ENCODE results near the gene TBCK. TPM values are rescaled to one million over a fixed set of nuclear protein-coding genes. Genes with fewer than 3 reads are reported as not detected.
"Not testable (repeated sequence)": the region's sequence is repeated elsewhere in the genome, so short reads cannot be mapped to it uniquely, and the experiment has no call there.

The TBCK gene
- total and polyA plus RNA-seq, 4 donors: 4.9 to 25.5 (median 15.8) TPM

DNA sequence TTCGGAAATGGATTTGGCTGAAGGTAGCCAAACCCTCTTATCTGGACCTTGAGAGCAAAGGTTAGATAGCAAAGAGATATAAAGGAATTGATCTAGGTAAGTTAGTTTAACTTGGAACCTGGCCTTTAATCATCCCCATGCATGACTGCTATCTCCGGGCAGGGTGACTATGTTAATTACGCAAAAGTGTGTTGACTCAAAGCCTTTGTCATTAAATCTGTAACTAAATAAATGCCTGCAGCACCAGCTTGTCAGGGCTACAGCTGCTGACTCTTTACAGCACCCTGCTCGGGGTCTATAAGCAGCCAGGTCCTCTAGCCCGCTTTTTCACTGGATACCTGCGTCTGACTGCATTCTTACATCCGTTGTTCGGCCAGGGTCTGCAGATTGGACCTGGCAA, 201.7 kb downstream of the TBCK start:
- TF ChIP-seq, protein P1, sequence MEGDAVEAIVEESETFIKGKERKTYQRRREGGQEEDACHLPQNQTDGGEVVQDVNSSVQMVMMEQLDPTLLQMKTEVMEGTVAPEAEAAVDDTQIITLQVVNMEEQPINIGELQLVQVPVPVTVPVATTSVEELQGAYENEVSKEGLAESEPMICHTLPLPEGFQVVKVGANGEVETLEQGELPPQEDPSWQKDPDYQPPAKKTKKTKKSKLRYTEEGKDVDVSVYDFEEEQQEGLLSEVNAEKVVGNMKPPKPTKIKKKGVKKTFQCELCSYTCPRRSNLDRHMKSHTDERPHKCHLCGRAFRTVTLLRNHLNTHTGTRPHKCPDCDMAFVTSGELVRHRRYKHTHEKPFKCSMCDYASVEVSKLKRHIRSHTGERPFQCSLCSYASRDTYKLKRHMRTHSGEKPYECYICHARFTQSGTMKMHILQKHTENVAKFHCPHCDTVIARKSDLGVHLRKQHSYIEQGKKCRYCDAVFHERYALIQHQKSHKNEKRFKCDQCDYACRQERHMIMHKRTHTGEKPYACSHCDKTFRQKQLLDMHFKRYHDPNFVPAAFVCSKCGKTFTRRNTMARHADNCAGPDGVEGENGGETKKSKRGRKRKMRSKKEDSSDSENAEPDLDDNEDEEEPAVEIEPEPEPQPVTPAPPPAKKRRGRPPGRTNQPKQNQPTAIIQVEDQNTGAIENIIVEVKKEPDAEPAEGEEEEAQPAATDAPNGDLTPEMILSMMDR (IDR thresholded peaks at IDR 0.05; ENCODE audit: low read depth, low read length, missing input control): no peak
- TF ChIP-seq HNF4A (conservative IDR thresholded peaks at IDR 0.05): no peak
- TF ChIP-seq, protein P2, sequence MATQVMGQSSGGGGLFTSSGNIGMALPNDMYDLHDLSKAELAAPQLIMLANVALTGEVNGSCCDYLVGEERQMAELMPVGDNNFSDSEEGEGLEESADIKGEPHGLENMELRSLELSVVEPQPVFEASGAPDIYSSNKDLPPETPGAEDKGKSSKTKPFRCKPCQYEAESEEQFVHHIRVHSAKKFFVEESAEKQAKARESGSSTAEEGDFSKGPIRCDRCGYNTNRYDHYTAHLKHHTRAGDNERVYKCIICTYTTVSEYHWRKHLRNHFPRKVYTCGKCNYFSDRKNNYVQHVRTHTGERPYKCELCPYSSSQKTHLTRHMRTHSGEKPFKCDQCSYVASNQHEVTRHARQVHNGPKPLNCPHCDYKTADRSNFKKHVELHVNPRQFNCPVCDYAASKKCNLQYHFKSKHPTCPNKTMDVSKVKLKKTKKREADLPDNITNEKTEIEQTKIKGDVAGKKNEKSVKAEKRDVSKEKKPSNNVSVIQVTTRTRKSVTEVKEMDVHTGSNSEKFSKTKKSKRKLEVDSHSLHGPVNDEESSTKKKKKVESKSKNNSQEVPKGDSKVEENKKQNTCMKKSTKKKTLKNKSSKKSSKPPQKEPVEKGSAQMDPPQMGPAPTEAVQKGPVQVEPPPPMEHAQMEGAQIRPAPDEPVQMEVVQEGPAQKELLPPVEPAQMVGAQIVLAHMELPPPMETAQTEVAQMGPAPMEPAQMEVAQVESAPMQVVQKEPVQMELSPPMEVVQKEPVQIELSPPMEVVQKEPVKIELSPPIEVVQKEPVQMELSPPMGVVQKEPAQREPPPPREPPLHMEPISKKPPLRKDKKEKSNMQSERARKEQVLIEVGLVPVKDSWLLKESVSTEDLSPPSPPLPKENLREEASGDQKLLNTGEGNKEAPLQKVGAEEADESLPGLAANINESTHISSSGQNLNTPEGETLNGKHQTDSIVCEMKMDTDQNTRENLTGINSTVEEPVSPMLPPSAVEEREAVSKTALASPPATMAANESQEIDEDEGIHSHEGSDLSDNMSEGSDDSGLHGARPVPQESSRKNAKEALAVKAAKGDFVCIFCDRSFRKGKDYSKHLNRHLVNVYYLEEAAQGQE (IDR thresholded peaks at IDR 0.05): no peak
- no peak for TF ChIP-seq YY1 (IDR thresholded peaks at IDR 0.05)
- no peak for TF ChIP-seq HNF4G (IDR thresholded peaks at IDR 0.05)
- TF ChIP-seq, protein P3, sequence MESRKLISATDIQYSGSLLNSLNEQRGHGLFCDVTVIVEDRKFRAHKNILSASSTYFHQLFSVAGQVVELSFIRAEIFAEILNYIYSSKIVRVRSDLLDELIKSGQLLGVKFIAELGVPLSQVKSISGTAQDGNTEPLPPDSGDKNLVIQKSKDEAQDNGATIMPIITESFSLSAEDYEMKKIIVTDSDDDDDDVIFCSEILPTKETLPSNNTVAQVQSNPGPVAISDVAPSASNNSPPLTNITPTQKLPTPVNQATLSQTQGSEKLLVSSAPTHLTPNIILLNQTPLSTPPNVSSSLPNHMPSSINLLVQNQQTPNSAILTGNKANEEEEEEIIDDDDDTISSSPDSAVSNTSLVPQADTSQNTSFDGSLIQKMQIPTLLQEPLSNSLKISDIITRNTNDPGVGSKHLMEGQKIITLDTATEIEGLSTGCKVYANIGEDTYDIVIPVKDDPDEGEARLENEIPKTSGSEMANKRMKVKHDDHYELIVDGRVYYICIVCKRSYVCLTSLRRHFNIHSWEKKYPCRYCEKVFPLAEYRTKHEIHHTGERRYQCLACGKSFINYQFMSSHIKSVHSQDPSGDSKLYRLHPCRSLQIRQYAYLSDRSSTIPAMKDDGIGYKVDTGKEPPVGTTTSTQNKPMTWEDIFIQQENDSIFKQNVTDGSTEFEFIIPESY (IDR thresholded peaks at IDR 0.05): no peak
- no peak for TF ChIP-seq EGR1 (IDR thresholded peaks at IDR 0.05; ENCODE audit: low read depth in 2 of 2)
- no peak for TF ChIP-seq GABPA (IDR thresholded peaks at IDR 0.05 in 1 of 2, conservative IDR thresholded peaks at IDR 0.05 in 1 of 2)
- TF ChIP-seq NR2F2 (IDR thresholded peaks at IDR 0.05): no peak
- TF ChIP-seq FOXA1 (IDR thresholded peaks at IDR 0.05): no peak
- TF ChIP-seq JUND (IDR thresholded peaks at IDR 0.05): no peak
- no peak for TF ChIP-seq TAF1 (conservative IDR thresholded peaks at IDR 0.05)
- TF ChIP-seq RXRA (IDR thresholded peaks at IDR 0.05): no peak
- TF ChIP-seq, protein P4, sequence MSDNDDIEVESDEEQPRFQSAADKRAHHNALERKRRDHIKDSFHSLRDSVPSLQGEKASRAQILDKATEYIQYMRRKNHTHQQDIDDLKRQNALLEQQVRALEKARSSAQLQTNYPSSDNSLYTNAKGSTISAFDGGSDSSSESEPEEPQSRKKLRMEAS (IDR thresholded peaks at IDR 0.05): no peak
- no peak for TF ChIP-seq FOXA2 (IDR thresholded peaks at IDR 0.05)
- TF ChIP-seq, protein P5, sequence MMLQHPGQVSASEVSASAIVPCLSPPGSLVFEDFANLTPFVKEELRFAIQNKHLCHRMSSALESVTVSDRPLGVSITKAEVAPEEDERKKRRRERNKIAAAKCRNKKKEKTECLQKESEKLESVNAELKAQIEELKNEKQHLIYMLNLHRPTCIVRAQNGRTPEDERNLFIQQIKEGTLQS (IDR thresholded peaks at IDR 0.05): no peak
- no peak for TF ChIP-seq SP1 (IDR thresholded peaks at IDR 0.05)
- TF ChIP-seq RAD21 (IDR thresholded peaks at IDR 0.05): no peak
- peaks cover 11 to 28% (median 18%) of the 10 kb centered on the region in 4 donors for H3K9me3 ChIP-seq (ENCODE audit: control insufficient read depth in 4 of 4, low read length in 3 of 4)
- H3K9ac ChIP-seq (ENCODE audit: low read depth in 1 of 2, low read length in 2 of 2): no peak overlapping the region
- H3K36me3 ChIP-seq (ENCODE audit: control insufficient read depth in 4 of 4, insufficient read depth in 3 of 4, low read depth in 1 of 4, low read length in 3 of 4): peaks cover 3 to 35% (median 30%) of the 10 kb centered on the region in 4 donors
- DNase-seq (ENCODE audit: low spot score): no peak
- 86% methylated on average over 8 of the region's 8 CpGs for WGBS
- H3K27ac ChIP-seq (ENCODE audit: low read depth in 1 of 2, low read length in 2 of 2): no peak overlapping the region
- no peaks in the 10 kb centered on the region for H3K27me3 ChIP-seq (ENCODE audit: control insufficient read depth in 4 of 4, insufficient read depth in 4 of 4, low read length in 3 of 4)
- no peak overlapping the region for H3K4me3 ChIP-seq (ENCODE audit: low read depth in 1 of 3, low read length in 3 of 3)
- H3K4me1 ChIP-seq (ENCODE audit: control insufficient read depth in 4 of 4, insufficient read depth in 4 of 4, low read length in 3 of 4): no peaks in the 10 kb centered on the region

DNA sequence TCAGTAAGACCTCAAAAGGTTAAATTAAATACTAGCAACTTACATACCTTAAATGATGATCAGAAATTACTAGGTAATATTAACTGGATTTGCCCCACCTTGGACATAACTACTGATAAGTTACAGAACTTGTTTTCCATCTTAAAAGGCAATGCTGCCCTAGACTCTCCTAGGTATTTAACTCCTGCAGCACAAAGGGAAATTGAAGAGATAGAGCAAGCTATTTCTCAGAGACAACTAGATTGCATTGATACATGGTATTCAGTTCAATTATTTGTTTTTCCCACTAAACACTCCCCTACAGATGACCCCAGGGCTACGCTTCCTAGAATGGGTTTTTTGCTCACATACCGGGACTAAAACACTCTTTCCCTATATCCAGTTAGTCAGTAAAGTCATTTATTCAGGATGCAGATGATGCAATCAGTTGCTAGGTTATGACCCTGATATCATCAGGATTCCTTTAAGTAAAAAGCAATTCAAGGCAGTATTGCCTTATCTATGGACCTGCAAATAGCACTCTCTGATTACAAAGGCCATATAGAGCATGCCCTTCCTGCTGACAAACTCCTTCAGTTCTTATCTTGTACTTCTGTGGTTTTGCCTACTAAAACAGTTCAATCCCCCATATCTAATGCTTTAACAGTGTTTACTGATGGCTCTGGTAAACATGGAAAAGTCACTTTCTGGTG, 204.1 kb downstream of the TBCK start:
- not testable (repeated sequence) for DNase-seq (ENCODE audit: low spot score); H3K4me1 ChIP-seq (ENCODE audit: control insufficient read depth in 4 of 4, insufficient read depth in 4 of 4, low read length in 3 of 4); H3K9ac ChIP-seq (ENCODE audit: low read depth in 1 of 2, low read length in 2 of 2); H3K27me3 ChIP-seq (ENCODE audit: control insufficient read depth in 4 of 4, insufficient read depth in 4 of 4, low read length in 3 of 4); H3K27ac ChIP-seq (ENCODE audit: low read depth in 1 of 2, low read length in 2 of 2)
- H3K4me3 ChIP-seq (ENCODE audit: low read depth in 1 of 3, low read length in 3 of 3): peak overlapping the region in 1 of 3 donors; percentile 11
- H3K9me3 ChIP-seq (ENCODE audit: control insufficient read depth in 4 of 4, low read length in 3 of 4): peaks cover 11 to 28% (median 19%) of the 10 kb centered on the region in 4 donors
- peaks cover 3 to 35% (median 30%) of the 10 kb centered on the region in 4 donors for H3K36me3 ChIP-seq (ENCODE audit: control insufficient read depth in 4 of 4, insufficient read depth in 3 of 4, low read depth in 1 of 4, low read length in 3 of 4)
- WGBS: 96% methylated on average over 2 of the region's 2 CpGs

Measured in liver (tissue), 9 donors.